NCI-H82 (cell line): ENCODE measurements around the gene HS2ST1.
A peak's percentile ranks its signal among the peaks of the same experiment; 100 is the strongest.
"Not testable (repeated sequence)": the region's sequence is repeated elsewhere in the genome, so short reads cannot be mapped to it uniquely, and the experiment has no call there.

Source experiments
- DNase-seq: peaks from one replicate; lab custom pipeline; 2025; lab: John Stamatoyannopoulos, UW

The HS2ST1 gene

GRCh38 chr1:87066708-87067107, 152.3 kb downstream of the HS2ST1 start:
- not testable (repeated sequence) for DNase-seq

- no peak for DNase-seq
These were observed 158.0 kb downstream of the HS2ST1 start for GRCh38 chr1:87072411-87072810.

DNA sequence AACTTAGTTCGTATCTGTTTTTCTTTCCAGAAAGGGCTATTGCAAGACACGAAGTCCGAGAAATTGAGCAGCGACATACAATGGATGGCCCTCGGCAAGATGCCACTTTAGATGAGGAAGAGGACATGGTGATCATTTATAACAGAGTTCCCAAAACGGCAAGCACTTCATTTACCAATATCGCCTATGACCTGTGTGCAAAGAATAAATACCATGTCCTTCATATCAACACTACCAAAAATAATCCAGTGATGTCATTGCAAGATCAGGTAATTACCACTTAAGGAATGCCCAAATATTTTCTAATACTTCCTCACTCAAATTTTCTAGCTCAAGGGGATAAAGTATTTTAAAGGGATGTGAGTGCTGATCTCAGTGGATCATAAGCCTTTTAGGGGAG, 158.5 kb downstream of the HS2ST1 start:
- DNase-seq = no peak

GRCh38 chr1:87074001-87074795, 159.8 kb downstream of the HS2ST1 start:
- no peak for DNase-seq

DNA sequence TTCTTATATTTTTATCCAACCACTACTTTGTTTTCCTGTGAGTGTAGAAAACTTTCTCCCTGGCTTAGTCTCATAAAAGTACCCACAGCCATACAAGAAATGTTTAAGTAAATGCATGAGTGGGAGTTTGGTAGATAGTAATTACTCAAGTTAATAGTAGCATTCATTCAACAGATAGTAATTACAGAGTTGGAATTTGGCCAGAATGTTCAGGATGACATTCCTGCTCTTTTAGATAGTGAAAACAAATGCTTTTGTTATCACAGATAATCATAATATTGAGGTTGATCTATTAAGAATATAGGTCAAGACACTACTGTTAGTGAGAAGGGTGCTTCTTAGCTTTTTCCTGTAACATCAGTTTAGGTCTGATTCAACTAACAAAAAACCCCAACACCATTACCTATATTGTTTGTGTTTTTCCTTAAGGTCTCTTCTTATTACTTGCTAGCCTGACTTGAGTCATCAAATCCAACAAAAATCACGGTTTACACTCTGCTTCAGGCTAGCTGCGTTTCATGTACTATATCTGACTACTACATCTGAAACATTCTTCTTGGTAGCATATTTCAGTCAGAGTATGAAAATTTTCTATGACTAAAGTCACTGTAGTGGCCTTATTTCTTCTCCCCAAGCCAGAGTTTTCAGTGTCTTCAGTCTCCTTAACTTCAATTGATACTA, 163.7 kb downstream of the HS2ST1 start:
- no peak for DNase-seq

DNA sequence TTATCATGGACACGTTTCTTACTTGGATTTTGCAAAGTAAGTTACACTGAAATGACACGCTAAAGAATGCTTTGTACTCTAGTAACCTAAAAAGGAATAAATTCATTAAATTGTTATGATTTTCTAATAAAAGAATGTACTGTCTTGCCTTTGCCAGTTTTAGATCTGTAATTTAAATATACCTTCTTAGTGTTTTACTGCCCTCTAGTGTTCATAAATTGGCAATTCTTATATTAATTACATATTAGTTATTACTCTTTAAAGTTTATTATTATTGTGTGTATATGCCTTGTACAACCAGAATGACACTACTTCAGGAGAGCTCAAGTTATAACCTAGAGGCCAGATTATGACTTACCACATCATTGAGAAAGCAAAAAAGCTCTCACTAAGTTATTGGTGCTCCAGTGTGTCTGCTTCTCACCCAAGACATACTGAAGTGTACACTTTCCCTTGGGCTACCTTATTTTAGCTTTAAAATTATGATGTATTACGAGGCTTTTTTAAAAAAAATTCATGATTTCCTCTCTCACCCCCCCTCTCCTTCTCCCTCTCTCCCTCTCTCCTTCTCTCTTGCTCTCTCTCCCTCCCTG, 169.9 kb downstream of the HS2ST1 start:
- DNase-seq = peak; percentile 57

DNA sequence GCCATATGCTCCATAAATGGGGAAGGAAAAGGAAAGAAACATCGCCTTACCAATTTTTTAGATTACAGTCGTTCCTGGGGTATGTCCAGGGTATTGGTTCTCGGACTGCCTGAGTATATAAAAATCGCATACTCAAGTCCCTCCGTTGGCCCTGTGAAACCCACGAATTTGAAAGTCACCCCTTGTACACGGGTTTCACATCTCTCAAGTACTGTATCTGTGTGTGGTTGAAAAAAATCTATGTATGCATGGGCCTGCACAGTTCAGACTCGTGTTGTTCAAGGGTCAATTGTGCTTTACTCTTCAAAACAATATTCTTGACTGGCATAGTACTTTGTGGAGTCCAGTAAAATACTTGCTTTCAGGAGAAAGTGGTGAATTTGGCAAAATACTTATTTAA, 171.7 kb downstream of the HS2ST1 start:
- no peak for DNase-seq

GRCh38 chr1:87089070-87089736, 174.8 kb downstream of the HS2ST1 start:
- DNase-seq = no peak

GRCh38 chr1:87089823-87090222, 175.4 kb downstream of the HS2ST1 start:
- no peak for DNase-seq

DNA sequence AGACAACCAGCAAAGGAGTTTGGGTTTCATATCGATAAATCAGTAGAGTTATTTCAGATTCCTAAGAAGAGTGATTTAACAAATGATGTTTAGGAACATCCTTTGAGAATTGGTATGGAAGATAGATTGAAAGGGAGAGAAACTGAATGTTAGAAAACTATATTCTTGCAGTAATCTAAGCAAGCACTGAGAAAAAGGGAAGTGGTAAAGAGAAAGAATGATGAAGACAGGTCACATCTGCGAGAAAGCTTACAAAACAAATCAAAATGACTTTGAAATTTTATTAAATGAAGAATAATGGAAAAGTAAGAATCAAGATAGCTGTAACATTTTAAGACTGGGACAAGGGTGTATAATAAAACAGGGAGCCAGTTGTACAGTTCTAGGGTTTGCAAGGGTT, 177.0 kb downstream of the HS2ST1 start:
- no peak for DNase-seq

- DNase-seq = no peak
These were observed 178.4 kb downstream of the HS2ST1 start for GRCh38 chr1:87092846-87093245.

- no peak for DNase-seq
These were observed 178.9 kb downstream of the HS2ST1 start for GRCh38 chr1:87093286-87093685.

GRCh38 chr1:87094238-87094637, 179.8 kb downstream of the HS2ST1 start:
- no peak for DNase-seq

GRCh38 chr1:87100271-87100670, 185.8 kb downstream of the HS2ST1 start:
- DNase-seq = no peak

- DNase-seq = no peak
These were observed 188.6 kb downstream of the HS2ST1 start for GRCh38 chr1:87103074-87103473.

DNA sequence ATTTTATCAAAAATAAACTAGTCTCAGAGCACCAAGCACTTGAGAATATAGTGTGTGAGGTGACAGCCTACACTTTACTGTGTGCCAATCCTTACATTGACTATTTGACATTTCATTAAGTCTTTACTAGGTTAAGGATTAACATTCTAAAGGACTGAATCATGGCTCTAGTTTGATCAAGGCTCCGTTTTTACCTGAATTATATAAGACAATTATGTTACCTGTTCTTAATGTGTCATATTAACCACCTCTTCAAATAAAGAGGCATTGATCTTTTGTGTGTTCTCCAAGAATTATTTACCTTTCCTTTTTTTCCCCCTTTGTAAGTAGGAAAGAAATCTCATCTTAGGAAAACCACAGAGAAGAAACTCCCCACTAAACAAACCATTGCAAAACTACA, 189.7 kb downstream of the HS2ST1 start:
- no peak for DNase-seq

- no peak for DNase-seq
These were observed 190.5 kb downstream of the HS2ST1 start for GRCh38 chr1:87104945-87105344.

DNA sequence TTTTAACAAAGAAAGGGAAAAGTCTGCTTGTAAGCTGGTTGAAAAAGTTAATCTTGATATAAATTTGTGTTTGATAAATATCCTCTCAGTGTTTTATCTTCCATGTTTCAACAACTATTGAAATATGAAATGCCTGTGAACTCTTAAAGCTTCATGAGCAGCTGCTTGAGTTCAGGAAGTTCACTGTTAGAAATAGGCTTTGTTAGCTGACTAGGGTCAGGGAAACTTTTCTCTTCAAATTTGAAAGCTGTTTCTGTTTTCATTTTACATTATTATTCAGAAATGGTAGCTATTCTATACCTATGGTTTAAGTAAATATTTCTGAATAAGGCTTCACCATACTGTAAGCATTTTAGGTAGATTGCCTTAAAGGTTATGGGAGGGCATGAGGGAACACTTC, 191.7 kb downstream of the HS2ST1 start:
- no peak for DNase-seq

DNA sequence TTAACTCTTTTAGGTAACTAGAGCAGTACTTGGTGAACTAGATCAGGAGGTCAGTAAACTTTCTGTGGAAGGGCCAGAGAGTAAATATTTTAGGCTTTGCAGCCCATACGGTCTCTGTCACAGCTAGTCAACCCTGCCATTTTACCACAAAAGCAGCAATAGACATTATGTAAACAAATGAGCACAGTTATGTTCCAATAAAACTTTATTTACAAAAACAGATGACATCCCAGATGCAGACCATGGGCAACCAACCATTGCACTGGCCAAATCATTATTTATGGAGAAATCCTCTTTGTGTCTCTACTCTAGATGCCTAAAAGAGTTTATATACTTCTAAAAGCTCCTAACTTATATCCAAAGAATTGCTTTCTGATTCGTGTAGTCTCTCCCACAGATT, 192.4 kb downstream of the HS2ST1 start:
- no peak for DNase-seq

- no peak for DNase-seq
These were observed 193.8 kb downstream of the HS2ST1 start for GRCh38 chr1:87108228-87108627.

DNA sequence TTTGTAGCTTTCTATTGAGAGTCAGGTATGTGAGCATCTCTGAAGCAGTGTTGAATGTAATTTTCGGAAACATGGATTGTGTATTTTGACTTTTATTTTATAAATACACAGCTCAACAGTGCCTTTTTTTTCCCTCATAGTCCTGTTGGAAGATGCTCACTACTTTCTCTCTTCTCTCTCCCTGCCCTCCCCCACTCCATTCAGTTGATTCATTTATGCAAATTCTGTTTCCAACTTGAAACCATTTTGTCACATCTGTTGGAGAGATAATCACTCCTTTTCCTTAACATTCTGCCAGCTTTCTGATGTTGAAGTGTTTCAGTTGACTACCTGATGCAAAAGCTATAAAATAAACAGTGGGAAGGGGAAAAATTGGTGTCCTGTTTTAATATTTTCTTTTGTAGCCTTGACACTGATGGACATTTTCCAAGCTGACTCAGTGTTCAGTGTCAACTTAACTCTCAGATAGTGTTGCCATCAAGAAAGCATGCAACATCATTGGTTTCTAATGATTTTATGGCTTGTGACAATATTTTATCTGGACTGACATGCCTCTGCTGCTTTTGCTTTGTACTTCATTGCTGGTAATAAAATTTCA, 194.5 kb downstream of the HS2ST1 start:
- DNase-seq = no peak

DNA sequence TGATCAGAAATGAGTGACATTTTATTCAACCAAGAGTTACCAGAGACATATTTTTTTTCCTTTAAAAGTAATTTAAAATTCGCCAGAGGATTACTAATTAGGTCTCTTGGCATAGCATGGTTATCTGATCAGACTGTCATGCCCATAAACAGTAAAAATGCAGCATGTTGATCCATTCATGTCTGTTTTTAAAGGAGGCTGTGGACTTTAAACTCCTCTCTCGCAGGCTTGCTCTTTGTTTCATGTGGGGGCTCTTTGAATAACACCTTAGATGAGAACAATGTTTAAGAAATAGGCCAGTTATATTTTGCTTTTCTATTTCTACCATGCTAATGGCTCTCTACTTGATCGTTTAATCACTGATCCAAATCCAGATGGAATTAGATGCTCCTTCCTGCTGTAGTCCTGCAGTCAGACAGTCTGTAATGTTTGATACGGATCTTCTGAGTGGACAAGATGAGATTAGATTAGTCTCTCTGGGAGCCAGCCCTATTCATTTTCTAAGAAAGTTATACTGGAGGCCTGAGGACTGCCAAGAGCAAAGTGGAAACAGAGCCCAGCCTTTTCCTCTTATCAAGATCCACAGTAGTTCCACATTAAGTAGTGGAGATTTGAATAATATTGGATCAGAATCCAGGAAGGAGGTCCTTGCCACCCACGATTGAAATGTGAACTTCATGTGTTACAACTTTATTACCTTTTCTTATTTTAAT, 197.4 kb downstream of the HS2ST1 start:
- peak; percentile 65 for DNase-seq
